Ectodermal cell (in vitro differentiated cells): ENCODE results near the gene MACC1. TPM values are rescaled to one million over a fixed set of nuclear protein-coding genes. Genes with fewer than 3 reads are reported as not detected.

Experiments
- H3K27ac ChIP-seq: 2 replicates; pipeline ENCODE4 v1.7.0; 2013; ENCODE audit warnings: mild to moderate bottlenecking, low read depth, low read length; ENCODE audit not compliant: insufficient read depth, poor library complexity, severe bottlenecking
- H3K27me3 ChIP-seq: 2 replicates; pipeline ENCODE4 v1.7.0; 2013; ENCODE audit warnings: mild to moderate bottlenecking, low read length; ENCODE audit not compliant: insufficient read depth, control insufficient read depth, poor library complexity, severe bottlenecking
- H3K36me3 ChIP-seq: one replicate; pipeline ENCODE4 v1.7.0; 2013; ENCODE audit warnings: low read length; ENCODE audit not compliant: control insufficient read depth, insufficient read depth
- H3K4me1 ChIP-seq: one replicate; pipeline ENCODE4 v1.7.0; 2013; ENCODE audit warnings: low read length; ENCODE audit not compliant: control insufficient read depth, insufficient read depth
- H3K4me3 ChIP-seq: 2 replicates; pipeline ENCODE4 v1.7.0; 2013; ENCODE audit warnings: low read depth, low read length, control low read depth; ENCODE audit not compliant: insufficient read depth
- H3K9me3 ChIP-seq: 2 replicates; pipeline ENCODE4 v1.7.0; 2013; ENCODE audit warnings: mild to moderate bottlenecking, low read length, moderate library complexity; ENCODE audit not compliant: control insufficient read depth
- WGBS, 2 experiments: methylation state at CpG; one replicate each; pipeline ENCODE4 v1.1.7; 2013; ENCODE audit warnings: missing lambda C conversion rate in 2 of 2; 5-methylcytosine and 5-hydroxymethylcytosine counted together
- polyA plus RNA-seq, 4 experiments: library from polyadenylated mRNA; stranded (reverse); fragments of 50-300 nt; gene quantifications; one replicate each; pipeline ENCODE4 v1.2.3, GENCODE V29; 2013

The MACC1 gene, protein sequence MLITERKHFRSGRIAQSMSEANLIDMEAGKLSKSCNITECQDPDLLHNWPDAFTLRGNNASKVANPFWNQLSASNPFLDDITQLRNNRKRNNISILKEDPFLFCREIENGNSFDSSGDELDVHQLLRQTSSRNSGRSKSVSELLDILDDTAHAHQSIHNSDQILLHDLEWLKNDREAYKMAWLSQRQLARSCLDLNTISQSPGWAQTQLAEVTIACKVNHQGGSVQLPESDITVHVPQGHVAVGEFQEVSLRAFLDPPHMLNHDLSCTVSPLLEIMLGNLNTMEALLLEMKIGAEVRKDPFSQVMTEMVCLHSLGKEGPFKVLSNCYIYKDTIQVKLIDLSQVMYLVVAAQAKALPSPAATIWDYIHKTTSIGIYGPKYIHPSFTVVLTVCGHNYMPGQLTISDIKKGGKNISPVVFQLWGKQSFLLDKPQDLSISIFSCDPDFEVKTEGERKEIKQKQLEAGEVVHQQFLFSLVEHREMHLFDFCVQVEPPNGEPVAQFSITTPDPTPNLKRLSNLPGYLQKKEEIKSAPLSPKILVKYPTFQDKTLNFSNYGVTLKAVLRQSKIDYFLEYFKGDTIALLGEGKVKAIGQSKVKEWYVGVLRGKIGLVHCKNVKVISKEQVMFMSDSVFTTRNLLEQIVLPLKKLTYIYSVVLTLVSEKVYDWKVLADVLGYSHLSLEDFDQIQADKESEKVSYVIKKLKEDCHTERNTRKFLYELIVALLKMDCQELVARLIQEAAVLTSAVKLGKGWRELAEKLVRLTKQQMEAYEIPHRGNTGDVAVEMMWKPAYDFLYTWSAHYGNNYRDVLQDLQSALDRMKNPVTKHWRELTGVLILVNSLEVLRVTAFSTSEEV
- polyA plus RNA-seq (2013, experiment 1 of 4) = 4.2 TPM
- 3.6 TPM for polyA plus RNA-seq (2013, experiment 2 of 4)
- 2.5 TPM for polyA plus RNA-seq (2013, experiment 3 of 4)
- 2.0 TPM for polyA plus RNA-seq (2013, experiment 4 of 4)

DNA sequence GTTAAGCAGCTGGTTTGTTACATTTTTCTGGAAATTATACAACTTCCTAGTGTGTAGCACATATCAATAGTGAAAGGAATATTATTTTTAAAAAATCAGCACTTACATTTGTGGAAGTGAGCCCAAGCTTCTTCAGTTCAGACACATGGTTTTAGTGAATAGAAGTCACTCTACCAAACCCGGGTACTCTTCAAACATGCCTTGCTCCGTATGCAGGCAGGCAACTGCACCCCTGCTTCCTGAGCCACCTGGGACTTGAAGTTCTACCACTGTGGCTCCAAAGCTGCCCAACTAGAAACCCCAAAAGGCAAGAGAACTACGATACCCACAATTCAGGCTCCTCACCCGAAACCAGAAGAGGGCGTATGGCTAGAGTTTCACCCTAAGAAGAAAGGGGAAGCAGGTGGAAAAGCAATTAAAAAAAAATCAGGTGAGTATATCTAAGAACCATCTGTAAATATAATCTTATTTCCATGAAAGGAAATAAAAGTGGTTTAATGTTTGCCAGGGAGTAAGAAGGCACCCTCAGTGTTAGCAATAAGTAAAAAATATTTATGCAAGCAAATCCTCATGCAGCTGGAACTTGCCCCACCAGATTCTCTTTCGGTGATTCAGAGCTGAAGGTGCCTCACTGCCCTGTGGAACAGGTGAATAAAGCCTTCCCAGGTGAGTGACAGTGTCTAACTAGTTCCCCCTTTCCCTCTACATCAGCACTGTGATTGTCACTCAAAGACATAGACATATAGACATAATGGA lies at the start of gene MACC1:
Gene MACC1 (minus strand): TSS at position 192 of the 756 bp plus-strand sequence. CDS start 55,522 bp downstream, outside the sequence.
- Histone ChIP-seq H3K4me1 (peaks cover 7% of the 10 kb centered on the region), H3K27me3 (no peaks in the 10 kb centered on the region), H3K36me3 (no peaks in the 10 kb centered on the region), H3K4me3 (peak within 1 kb of the TSS; percentile 22), H3K27ac (no peak within 1 kb of the TSS), H3K9me3 (no peaks in the 10 kb centered on the region)
- WGBS, 2 experiments = 26 to 29% methylated on average over 3 to 6 of the region's 6 CpGs

DNA sequence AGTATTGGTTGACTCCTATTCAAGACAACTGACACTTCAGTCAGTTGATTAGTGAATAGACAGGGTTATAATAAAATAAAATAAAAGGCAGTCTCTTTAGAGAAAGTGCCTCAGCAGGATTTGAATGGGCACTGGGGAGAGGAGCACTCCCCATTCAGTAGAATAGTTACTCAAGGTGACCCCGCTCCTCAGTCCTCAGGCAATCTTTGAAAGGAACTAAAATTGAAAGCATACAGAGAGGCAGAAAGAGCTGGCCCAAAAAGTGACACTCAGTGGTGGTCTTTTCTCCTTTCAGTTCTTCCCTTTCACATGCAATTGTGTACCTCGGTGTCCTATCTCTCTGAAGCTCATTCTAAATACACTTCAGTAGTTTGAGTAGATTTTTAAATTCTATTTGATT lies 47.4 kb upstream of the MACC1 start:
- no peaks in the 10 kb centered on the region for H3K9me3 ChIP-seq
- no peaks in the 10 kb centered on the region for H3K36me3 ChIP-seq
- H3K27ac ChIP-seq = peak overlapping the region; percentile 57
- no peak overlapping the region for H3K4me3 ChIP-seq
- WGBS, 2 experiments = 6% methylated on average over 1 to 2 of the region's 2 CpGs
- H3K27me3 ChIP-seq = no peaks in the 10 kb centered on the region
- peaks cover 20% of the 10 kb centered on the region for H3K4me1 ChIP-seq

DNA sequence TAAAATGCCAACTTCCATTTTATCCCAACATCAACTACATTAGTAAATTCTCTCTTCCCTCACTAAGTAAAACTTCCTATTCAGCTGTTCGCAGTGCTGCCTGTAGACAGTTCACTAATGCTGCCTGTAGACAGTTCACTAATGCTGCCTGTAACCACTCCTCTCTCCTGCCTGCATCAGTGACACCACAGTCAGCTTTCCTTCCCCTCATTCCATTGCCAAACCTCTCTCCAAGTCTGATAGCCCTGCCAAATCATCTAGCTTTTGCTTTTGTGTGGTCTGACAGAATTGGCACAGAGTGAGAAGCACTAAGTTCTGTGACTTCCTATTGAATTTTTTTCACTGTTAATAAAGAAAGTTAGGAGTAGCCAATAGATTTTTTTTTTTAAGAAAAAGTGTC lies 43.0 kb upstream of the MACC1 start:
- no peak overlapping the region for H3K27ac ChIP-seq
- no peaks in the 10 kb centered on the region for H3K9me3 ChIP-seq
- peaks cover 12% of the 10 kb centered on the region for H3K4me1 ChIP-seq
- no peak overlapping the region for H3K4me3 ChIP-seq
- no peaks in the 10 kb centered on the region for H3K36me3 ChIP-seq
- no peaks in the 10 kb centered on the region for H3K27me3 ChIP-seq
- WGBS, 2 experiments = 86 to 95% methylated on average over 1 of the region's 1 CpG

- H3K4me3 ChIP-seq = no peak overlapping the region
- no peaks in the 10 kb centered on the region for H3K9me3 ChIP-seq
- H3K4me1 ChIP-seq = no peaks in the 10 kb centered on the region
- no peak overlapping the region for H3K27ac ChIP-seq
- no peaks in the 10 kb centered on the region for H3K27me3 ChIP-seq
- H3K36me3 ChIP-seq = no peaks in the 10 kb centered on the region
These were observed 40.0 kb upstream of the MACC1 start for GRCh38 chr7:20257212-20257611.

- 96 to 100% methylated on average over 1 of the region's 1 CpG for WGBS, 2 experiments
- no peaks in the 10 kb centered on the region for H3K9me3 ChIP-seq
- H3K36me3 ChIP-seq = no peaks in the 10 kb centered on the region
- no peaks in the 10 kb centered on the region for H3K27me3 ChIP-seq
- H3K4me1 ChIP-seq = no peaks in the 10 kb centered on the region
- H3K4me3 ChIP-seq = no peak overlapping the region
- no peak overlapping the region for H3K27ac ChIP-seq
These were observed 32.7 kb upstream of the MACC1 start for GRCh38 chr7:20249920-20250319.

GRCh38 chr7:20249376-20249775 lies 32.2 kb upstream of the MACC1 start:
- H3K4me1 ChIP-seq = no peaks in the 10 kb centered on the region
- no peaks in the 10 kb centered on the region for H3K9me3 ChIP-seq
- H3K27me3 ChIP-seq = no peaks in the 10 kb centered on the region
- no peaks in the 10 kb centered on the region for H3K36me3 ChIP-seq
- WGBS, 2 experiments = 87 to 91% methylated on average over 3 to 4 of the region's 4 CpGs
- H3K27ac ChIP-seq = no peak overlapping the region
- H3K4me3 ChIP-seq = no peak overlapping the region

- no peaks in the 10 kb centered on the region for H3K9me3 ChIP-seq
- H3K36me3 ChIP-seq = no peaks in the 10 kb centered on the region
- no peak overlapping the region for H3K27ac ChIP-seq
- 90 to 97% methylated on average over 5 of the region's 5 CpGs for WGBS, 2 experiments
- H3K4me3 ChIP-seq = no peak overlapping the region
- H3K27me3 ChIP-seq = no peaks in the 10 kb centered on the region
- no peaks in the 10 kb centered on the region for H3K4me1 ChIP-seq
These were observed 29.1 kb upstream of the MACC1 start for GRCh38 chr7:20246236-20246635.

- 82 to 92% methylated on average over 2 to 3 of the region's 3 CpGs for WGBS, 2 experiments
These were observed 27.3 kb upstream of the MACC1 start for GRCh38 chr7:20244334-20245120.

DNA sequence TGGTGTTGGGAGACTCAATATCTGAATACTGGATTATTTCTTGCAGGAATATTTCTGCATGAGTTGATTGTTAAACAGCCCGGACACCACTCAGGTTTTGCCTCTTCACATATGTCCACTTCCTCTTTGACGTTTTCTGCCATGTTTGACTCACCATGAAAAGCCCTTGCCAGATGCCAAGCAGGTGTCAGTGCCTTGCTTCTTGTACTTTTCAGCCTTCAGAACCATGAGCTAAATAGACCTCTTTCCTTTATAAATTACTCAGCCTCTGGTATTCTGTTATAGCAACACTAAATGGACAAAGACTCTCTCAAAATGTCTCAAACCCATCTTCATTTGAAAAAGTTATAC lies 24.7 kb upstream of the MACC1 start:
- Histone ChIP-seq H3K36me3 (no peaks in the 10 kb centered on the region), H3K4me1 (no peaks in the 10 kb centered on the region), H3K4me3 (no peak overlapping the region), H3K27me3 (no peaks in the 10 kb centered on the region), H3K27ac (no peak overlapping the region), H3K9me3 (no peaks in the 10 kb centered on the region)
- 91 to 97% methylated on average over 2 of the region's 2 CpGs for WGBS, 2 experiments

More at GRCh38 chr7:20244334-20245120, 27.3 kb upstream of the MACC1 start:
- Histone ChIP-seq H3K4me3 (no peak overlapping the region), H3K36me3 (no peaks in the 10 kb centered on the region), H3K9me3 (no peaks in the 10 kb centered on the region), H3K27ac (no peak overlapping the region), H3K27me3 (no peaks in the 10 kb centered on the region), H3K4me1 (no peaks in the 10 kb centered on the region)
